ENCODE measurements around the gene SEMA3F.
"Not testable (repeated sequence)": the region's sequence is repeated elsewhere in the genome, so short reads cannot be mapped to it uniquely, and the experiment has no call there.

The SEMA3F gene

DNA sequence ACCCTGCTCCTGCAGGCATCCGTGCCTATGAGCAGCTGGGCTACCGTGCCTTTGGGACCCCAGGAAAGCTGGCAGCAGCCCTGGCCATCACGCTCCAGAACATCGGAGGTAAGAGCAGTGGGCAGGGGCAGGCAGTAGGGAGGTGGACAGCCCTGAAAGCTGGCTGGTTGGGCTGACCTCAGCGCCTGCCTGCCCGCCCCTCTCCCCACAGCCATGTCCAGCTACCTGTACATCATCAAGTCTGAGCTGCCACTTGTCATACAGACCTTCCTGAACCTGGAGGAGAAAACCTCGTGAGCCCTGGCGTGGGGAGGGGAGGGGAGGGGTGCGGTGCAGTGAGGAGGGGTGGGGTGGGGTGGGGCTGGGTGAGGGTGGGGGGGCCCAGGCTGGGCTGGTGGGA is 60.4 kb downstream of the SEMA3F start:
- no peak for DNase-seq

DNA sequence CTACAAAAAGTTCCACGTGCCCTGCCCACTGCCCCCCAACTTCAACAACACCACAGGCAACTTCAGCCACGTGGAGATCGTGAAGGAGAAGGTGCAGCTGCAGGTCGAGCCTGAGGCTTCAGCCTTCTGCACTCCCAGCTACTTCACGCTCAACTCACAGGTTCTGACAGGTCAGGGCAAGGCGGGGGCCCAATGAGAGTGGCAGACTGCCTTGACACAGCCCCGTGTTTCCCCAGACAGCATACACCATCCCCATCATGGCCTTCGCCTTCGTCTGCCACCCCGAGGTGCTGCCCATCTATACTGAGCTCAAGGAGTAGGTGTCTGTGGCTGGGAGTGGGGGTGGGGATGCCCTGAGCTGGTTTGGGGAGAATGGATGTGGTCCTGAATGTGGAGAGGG is 62.6 kb downstream of the SEMA3F start:
- no peak for DNase-seq

DNA sequence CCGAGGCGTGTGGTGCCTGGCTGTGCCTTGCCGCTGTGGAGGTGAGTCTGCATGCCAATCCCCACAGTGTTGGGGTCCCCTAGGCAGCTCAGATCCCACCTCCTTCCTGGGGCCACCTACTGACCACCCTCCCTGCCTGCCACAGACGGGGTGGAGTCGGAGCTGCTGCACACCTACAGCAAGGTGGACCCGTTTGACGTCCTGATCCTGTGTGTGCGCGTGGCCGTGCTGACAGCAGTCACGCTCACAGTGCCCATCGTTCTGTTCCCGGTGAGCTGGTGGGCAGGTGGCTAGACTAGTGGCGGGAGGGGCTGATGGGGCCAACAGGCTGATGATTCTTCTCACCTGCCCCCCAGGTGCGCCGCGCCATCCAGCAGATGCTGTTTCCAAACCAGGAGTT is 63.3 kb downstream of the SEMA3F start:
- DNase-seq = no peak

DNA sequence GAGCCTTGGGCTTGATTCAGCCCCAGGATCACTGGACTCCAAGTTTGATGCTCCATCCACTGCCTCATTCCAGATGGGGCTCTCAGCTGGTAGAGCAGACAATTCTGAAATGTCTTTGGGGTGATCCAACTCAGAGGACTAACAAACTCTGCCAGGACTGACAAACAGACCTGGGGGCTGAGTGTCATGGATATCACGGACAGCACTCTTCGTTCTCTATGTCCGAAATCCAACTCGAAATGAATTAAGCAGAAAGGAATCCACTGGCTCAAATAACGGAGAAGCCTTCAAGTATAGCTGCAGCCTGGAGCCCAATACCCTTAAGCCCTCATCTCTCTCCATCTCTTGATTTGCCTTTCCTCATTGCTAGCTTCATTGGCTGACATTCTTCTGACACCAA is 64.2 kb downstream of the SEMA3F start:
- no peak for DNase-seq

DNA sequence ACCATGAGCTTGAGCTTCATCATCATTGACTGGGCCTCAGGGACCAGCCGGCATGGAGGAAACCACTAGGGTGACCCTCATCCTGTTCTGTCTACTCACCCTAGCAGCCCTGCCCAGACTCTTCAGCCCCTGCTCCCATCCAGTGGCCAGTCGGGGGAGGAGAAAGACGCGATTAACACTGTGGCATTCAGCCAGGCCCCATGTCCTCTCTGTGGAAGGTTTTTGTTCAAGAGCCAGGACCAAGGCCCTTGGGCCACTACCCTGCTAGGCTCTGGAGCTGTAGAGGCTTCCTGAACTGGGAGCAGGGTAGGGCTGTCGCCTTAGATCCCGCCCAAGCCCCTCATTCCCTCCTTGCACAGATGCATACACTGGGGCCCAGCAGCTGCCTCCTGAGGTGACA is 65.0 kb downstream of the SEMA3F start:
- no peak for DNase-seq

DNA sequence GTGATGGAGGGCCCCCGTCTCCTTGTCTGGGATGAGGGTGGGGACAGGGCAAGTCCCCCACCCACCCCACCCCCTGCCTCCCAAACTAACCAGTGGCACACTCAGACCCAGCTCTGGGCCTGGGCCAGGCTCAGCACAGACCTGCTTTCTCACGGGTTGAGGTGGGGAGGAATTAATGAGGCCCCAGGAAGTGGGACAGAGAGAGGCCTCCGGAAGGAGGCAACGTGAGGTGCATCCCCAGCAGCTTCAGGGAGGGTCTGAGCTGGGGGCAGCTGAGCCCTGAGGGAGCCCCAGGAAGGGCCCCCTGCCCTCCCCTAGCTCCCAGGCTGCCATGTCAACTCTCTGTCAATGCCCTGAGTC is 65.9 kb downstream of the SEMA3F start:
- no peak for DNase-seq

DNA sequence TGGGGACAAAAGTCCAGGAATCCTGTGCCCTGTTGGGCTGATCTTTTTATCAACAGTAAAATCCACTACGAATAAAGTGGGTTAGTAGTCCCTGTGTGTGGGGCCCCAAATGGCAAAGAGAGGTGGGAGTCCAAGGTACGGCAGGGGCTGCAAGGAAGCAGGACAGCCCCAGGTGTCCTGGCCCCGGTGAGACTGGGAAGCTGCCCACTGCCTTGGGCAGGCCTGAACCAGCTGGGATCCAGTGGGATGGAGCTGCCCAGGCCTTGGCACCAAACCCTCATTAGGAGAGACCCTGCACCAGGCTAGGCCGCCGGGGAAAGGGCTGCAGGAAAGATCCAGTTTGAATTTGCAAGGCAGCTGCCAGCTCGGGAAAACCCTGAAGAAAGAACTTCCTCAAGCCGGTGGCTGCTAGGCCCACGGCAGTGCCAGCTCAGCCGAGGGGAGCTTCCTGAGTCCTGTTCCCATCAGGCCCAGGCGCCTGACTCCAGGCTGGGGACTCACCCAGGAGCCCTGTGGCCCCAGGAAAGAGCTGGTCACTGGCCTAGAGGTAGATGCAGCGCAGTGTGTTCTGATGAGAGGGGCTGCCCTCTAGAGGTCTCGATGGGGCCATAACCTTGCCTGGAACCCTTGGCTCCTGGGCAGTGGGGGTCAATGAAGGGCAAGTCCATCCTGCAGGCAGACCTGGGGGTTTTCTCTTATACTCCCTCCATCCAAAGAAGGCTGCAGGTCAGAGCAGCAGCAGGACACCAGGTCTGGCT is 66.5 kb downstream of the SEMA3F start:
- DNase-seq = no peak

DNA sequence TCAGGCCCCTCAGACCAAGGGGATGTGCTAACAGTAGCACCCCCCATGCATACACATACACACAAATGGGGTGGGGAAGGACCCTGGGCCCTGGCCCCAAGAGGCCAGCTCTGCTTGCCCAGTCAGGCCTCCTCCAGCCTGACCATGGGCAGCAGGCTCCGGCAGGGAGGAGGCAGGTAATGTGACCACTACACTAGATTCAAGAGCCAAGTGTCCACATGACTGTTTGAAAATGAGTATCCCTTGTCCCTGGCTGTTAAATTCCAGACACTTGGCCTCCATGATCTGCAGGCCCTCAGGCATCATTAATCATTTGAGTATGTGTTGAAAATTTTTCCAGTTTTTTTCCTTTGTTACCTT is 67.0 kb downstream of the SEMA3F start:
- DNase-seq = no peak

DNA sequence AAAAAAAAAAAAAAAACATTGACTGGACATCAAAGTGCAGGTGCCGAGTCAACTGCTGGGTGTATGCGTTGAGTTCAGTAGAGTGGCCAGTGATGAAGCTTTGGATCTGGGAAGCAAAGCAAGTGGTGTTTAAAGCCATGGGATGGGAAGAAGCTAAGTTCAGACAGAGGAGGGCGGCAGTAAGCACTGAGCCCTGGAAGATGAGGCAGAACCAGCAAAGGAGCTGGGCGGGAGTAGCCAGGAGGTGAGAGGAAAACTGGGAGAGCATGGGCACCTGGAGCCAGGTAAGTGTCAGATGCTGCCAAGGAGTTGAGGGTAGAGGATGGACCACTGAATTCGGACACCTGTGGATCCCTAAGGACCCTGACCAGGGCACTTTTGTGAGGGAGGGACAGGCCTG is 69.5 kb downstream of the SEMA3F start:
- no peak for DNase-seq

DNA sequence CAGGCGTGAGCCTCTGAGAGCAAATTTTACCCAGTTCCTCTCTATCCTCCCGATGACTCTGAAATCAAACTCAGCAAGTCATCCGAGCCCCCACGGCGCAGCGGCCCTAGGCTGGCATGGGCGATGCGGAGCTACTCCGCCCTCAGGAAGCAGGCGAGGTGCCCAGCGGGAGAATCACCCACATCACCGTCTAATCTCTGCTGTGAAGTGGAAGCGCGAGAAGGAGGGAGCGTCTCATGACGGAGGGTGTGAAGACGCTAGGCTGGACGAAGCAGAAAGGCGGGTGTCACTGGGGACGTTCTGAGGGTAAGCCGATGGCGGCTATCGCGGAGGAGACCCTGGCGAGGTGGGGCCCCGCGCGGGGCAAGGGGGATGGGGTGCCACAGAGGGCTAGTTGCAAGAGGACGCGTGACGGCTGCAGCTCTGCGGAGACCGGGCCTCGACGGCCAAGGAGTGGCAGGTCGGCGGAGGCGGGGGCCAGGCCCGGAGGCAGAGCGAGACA is 71.8 kb downstream of the SEMA3F start:
- no peak for DNase-seq

DNA sequence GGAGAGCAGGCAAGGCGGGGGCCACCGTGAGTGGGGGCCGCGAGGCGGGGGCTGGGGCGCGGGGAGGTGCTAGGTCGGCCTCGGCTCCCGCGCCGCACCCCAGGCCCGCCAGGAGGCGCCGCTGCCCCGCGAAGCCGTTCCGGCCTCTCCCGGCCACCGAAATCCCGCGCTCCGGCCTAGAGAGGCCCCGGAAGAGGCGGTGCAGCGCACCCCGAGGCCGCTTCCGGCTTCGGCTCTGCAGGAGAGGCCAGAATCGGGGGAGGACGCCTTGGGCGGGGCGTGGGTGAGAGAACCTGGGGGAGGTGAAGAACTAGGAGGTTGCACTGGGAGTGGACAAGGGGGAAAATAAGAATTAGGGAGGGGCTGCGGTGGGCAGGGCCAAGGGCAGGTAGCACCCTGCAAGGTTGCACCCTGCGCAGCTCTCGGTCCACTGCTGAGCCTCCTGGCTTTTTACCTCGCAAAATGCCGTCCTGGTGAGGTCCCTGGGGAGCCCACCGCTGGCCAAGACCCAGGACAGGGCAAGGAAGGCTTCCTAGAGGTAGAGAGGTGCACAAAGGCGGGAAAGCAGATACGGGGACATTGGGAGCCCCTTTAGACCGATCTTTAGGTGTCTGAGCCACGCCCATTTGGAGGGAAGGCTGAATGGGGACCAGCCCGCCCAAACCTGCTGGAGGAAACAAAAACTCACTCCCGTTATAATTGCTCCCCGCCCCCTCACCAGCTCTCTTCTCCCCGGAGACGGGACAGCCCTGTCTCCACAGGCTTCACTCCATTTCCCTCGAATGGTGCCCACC is 72.5 kb downstream of the SEMA3F start:
- DNase-seq = peak; percentile 82

DNA sequence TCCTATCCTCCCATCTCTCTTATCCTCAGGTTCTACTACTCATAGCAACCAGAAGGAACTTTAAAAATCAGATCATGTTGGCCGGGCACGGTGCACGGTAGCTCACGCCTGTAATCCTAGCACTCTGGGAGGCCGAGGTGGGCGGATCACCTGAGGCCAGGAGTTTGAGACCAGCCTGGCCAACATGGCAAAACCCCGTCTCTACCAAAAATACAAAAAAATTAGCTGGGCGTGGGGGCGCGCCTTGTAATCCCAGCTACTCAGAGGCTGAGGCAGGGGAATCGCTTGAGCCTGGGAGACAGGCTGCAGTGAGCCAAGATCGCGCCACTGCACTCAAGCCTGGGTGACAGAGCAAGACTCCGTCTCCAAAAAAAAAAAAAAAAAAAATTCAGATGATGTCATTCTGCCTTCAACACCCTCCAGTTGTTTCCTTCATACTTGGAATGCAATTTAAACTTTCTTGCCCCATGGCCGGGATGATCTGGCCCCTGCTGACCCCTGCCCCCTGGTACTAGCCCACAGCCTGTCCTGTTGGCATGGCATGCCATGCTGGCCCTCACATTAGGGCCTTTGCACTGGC is 73.2 kb downstream of the SEMA3F start:
- DNase-seq = not testable (repeated sequence)

DNA sequence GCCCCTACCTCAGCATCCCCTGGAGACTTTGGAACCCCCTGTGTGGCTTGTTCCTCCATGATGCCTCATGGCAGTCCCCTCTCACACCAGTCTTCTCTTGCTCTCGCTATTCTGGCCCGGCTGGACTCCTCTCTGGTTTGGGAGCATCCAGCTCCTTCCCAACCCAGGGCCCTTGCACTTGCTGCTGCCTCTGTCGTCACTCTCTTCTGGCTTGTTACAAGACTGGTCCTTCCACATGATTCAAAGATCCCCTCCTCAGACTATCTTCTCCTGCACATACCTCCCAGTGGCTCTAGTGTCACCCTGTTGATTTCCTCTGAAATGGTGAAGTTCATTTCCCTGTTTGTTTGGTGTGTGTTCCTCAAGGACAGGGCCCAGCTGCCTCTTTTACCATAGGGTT is 74.4 kb downstream of the SEMA3F start:
- DNase-seq = no peak

DNA sequence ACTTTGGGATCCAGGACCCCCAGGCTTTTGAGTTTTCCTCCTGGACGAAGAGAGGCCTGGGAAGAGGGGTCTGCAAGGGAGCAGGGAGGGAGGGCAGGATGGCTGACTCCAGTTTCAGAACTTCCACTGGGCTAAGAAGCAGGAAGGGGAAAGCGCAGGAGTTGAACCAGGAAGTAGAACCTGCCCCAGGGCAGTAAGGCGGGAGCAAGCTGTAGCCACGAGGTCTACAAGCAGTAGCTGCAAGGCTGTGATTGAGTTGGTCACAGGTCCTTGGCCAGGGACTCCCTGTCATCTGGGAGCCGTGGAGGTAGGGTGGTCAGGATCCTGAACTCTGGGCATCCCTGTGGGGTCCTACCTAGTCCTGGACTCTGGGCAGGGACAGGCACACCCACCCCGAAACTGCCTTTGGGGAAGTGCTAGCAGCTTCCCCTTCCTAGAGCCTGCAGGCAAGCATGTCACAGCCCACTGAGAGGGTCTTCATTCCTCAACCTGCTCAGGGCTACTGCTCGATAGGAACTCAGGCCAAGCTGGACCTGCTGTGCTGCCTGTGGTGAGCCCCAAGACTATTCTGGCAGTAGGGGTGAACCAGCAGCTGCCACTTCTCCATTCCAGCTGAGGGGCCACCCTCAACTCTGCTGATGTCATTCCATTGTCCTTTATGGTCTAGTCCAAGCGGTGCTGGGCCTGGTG is 75.1 kb downstream of the SEMA3F start:
- no peak for DNase-seq

DNA sequence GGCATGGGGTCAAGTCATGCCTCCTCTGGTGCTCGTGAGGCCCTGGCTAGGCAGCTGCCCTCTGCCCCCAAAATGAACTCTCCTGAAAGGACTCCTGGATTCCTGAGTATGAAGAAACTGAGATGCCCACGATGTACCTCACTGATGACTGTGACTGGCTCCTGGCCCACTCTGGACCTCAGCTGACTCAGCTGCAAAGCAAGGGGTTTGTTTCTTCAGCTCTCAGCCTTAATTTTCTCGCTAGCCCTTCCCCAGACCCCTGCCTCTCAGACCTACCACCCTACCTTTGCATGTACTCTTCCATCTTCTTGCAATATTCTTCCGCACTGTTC is 75.6 kb downstream of the SEMA3F start:
- DNase-seq = no peak

DNA sequence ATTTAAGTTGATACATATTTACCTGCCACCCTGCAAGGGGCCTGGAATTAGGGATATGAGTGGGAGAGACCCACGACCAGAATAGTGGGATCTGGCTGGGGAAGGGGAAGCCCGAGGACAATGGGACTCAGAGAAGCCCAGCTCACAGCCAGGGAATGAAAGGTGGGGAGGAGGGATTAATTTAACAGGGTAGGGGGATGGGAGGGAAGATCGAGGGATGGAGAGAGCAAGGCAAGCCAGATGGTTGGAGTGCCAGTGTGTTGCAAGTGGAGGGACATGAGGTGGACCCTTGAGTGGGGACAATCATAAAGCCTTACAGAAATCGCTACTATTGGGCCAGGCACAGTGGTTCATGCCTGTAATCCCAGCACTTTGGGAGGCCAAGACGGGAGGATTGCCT is 76.5 kb downstream of the SEMA3F start:
- no peak for DNase-seq

DNA sequence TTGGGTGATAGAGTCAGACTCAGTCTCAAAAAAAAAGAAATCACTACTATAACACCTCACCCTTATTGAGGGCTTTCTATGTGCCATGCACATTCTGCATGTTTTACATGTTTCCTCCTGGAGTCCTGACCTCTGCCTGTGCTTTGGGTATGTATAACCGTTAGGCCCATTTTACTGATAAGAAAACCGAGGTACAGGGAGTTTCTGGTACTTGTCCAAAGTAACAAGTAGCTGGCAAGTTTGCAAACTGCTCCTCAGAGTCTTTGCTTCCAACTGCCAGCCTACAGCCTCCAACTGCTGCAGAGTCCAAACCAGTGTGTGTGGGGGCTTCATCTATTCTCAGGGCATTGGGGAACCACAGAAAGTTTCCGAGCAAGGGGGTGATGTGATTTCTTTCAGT is 77.2 kb downstream of the SEMA3F start:
- DNase-seq = no peak

DNA sequence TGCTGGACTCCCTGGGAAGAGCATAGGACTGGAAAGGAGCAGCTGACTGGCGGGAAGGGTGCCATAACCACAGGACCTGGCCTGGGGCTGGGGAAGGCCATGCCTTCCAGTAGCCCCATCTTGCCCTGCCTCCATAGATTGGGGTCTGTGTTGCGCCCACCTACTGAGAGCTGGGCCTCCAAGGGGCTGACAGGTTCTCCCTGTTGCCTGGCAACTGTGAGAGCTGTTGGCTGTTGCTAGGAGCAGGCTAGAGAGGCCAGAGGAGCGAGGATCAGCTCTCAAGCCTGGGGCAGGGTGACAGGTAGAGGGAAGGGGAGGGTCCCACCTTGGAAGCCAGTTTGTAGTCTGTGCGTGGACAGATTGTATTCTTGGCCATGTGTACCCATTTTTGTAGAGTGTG is 78.1 kb downstream of the SEMA3F start:
- DNase-seq = no peak

DNA sequence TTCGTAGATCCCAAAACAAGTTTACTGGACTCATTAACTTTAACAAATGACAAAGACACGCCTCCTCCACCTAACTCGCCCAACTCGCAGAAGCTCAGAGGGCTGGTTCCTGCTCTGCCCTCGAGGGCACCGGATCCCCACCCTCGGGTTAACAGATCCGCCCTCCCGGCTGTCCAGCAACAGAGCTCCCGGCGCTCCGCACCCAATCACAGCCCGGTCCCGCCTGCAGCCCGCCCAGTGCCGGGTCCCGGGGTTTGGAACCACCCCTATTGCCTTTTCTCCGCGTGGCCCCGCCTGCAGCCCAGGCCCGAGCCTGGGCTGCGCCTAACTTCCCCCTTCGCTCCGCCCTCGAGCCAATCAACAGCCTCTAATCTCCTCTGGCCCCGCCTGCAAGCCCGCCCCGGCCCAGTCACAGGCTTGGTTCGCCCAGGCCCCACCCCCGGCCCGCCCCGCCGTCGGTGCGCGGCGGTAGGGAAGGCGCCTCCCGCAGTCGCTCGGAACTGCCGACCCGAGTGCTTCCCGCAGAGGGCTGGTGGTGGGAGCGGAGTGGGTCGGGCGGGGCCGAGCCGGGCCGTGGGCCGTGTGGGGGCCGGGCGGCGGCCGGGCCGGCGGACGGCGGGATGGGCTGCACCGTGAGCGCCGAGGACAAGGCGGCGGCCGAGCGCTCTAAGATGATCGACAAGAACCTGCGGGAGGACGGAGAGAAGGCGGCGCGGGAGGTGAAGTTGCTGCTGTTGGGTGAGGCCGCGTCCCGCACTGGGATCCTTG is 80.8 kb downstream of the SEMA3F start, which contains the start of gene GNAI2:
TSS of gene GNAI2 (plus strand) at position 489 of the 768 bp plus-strand sequence. CDS start at position 621, 132 bp downstream.
- DNase-seq = peak; percentile 93

DNA sequence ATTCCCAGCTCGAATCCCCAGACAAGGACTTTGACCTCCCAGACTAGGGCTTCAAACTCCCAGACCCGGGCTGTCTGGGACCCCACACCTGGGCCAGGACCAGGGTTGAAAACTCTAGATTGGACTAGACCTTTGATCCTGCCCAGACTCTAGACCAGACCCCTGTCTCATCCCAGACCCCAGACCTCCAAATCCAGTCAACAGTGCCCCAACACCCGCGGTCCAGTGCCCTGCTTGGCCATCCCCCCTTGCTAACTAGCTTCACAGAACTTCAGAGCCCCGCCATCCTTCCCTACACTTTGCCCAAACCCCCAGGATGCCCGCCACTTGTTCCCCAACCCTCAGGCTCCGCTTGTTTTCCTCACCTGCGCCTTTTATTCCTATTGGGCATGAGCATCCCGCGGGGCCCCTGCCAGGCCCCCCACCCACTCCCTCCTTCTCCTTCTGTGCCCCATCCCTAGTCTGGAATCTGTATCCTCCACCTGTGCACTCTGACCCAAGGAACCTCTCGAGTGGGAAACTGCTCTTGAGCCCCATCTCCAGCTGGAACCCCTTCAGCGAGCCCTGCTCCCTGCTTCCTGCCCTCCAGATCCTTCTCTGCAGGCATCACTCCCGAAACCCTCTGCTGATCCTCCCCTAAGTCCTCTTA is 81.5 kb downstream of the SEMA3F start:
- no peak for DNase-seq

DNA sequence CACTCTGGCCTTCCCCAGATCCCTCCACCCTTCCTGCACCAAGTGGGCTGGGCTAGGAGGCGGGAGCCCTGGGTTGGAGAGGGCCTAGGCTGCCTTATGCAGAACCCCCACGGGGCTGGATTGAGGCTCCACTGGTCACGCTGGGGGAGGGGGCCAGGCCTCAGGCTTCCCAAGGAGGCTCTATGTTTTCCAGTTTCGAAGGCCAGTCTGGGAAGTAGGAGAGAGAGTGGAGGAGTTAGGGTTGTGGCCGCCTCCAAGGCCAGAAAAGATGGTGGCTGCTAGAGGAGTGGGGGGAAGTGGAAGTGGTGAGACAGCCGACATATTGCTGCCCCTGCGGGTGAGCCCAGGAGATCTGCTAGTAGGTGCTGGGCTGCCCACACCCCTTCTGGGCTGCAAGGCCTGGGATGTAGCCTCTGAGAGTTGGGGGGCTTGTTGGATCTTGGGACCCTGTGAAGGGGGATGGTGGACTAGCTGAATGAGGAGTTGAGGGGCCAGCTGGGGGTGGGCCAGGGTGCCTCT is 82.1 kb downstream of the SEMA3F start:
- DNase-seq = no peak
